GM18498 (cell line): Measurements from ENCODE around the gene FSTL4.

Experiments
- ATAC-seq: cut with Tn5 transposase; IDR thresholded peaks from one replicate; pipeline ENCODE4 v1.9.1; 2021; ENCODE audit warnings: mild to moderate bottlenecking, moderate library complexity; ENCODE audit not compliant: unreplicated experiment

Gene FSTL4

DNA sequence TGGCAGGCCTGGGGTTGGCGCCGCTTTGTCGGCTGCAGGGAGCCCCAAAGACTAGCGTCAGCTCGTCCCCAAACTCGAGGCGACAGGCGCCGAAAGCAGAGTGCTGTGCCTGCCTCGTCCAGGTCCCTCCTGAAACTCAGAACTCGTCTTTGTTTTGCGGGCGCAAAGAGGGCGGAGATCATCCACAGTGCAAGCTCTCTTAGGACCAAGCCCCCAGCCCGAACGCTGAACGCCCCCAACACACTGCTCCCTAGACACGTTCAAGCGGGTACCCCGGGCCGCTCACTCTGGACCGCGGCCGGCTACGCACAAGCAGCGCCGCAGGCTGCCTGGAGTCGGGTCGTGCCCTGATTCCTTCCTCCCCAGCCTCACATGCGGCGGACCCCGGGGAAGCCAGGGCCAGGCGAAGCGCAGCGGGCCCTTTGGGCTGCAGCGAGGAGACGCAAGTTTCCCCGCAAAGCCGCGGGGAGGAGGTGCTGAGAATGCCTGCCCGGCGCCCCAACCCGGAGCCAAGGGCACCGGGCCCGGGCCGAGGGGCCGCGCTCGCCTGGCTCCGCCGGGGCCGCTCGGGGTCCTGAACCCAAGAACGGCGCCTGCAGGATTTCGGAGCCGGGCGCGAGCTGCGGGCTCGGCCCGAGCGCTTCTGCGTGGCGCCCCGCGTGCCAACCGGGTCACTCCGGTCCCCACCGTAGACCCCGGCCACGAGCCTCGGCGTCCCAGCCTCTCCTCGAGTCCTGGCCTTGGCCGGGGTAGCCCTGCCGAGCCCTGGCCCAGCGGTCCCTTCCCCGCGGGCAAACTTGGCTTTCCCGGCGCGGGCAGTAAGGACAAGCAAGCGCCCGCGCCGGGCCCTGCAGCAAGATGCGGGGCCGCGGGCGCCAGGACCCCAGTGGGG lies 738 bp downstream of the FSTL4 start:
- no peak for ATAC-seq

DNA sequence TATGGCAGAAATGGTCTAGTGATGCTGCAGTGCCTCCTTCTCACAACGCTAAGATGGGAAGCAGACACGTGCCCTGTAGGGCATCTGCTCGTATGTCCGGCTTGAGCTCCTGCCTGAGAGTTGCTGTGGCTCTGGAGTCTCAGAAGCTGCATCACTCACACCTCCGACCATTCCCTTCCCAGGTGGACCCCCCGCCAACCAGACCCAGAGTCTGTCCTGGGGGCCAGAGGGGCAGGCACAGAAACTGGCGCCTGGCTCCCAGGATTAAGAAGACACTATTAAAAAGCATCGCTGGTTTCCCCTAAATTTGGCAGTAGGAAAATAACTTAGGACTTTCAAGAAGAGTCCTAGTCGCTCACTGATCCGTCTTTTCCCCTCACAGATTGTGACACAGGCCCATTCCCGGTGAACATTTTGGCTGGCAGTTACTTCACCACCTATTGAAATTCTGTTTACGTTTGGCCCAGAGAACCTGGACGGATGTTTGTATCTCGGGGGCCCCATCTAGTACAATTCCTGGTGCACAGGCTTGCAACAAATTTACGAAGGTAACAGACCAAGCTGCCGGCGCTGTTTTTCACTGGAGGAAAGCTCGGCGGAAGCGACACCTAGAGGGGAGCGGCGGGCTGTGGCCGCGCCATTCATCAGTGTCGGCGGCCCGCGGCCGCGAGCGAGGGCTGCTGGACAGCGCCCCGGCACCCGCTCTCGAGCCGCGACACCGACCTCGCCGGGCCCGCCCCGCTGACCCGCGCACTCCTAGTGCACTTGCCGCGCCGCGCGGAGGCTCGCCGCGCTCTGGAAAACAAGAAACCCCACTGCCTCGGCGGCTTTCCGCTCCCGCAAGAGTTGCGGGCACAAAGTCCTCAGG lies 1.6 kb downstream of the FSTL4 start:
- ATAC-seq: no peak

DNA sequence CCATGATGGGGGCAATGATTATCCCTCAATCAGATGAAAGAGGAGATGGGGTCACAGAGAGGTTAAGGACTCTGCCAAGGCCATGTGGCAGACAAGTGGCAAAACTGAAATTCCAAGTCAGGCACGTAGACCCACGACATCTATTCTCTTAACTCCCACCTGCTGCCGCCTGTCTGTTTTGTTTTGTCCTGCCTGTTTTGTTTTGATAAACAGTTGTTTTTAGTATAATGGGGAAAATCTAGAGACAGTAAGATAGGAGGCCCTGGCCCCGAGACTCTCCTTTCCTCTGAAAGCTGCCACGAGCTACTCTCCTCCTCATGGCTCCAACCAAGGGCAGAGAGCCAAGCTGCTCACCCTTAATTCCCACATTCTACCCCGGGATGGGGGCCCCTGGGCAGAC lies 4.9 kb downstream of the FSTL4 start:
- ATAC-seq: no peak

DNA sequence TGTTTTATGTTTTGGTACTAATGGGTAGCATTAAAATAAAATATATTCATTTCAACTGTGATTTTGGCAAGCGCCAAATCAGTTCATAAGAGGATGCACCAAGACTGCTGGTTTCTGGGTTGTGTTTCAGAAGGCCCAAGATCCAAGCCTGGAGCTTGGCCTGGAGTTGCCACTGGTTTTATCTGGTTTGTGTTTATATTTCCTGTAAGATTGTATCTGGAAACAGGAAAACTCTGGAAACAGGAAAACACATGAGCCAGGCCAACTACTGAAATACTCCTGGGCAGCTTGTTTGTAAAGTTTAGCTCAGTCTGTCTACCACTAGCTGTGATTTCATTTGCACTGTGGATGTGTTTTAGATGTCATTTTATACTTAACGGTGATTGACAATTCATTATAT lies 5.5 kb downstream of the FSTL4 start:
- no peak for ATAC-seq

DNA sequence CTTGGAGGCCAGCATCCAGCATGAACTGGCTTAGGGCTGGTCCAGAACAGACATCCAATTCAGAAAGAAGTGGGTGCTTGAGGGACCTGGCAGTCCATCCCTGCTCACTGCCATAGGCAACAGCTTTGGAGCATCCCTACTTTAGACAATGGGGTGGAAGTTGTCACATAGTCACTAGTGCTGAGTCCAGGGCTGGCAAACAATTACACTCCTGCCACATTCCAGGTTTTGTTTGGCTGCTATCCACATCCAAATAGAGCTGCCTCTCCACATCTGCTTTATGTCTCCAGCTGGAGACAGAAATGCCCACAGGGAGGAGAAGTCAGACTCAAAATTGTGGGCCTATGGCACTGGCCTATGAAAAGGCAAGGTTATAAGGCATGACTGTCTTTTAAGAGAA lies 7.0 kb downstream of the FSTL4 start:
- ATAC-seq: no peak

DNA sequence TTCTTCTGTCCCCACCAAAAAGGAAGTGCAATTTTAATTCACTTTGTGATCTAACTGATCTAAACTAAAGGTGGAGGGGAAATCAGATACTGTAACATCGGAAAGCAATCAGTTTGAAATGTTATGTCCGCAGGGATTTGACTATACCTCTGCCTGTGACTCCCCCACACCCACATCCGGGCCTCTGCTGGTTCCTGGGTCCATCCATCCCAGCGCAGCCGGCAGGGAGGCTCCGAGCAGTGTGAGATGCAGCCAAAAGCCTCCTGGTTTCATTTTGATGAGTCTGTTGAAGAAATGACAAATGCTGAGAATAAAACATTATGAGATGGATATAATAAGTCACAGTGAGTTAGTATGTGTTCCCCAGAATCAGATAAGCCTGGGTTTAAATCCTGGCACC lies 8.6 kb downstream of the FSTL4 start:
- no peak for ATAC-seq

DNA sequence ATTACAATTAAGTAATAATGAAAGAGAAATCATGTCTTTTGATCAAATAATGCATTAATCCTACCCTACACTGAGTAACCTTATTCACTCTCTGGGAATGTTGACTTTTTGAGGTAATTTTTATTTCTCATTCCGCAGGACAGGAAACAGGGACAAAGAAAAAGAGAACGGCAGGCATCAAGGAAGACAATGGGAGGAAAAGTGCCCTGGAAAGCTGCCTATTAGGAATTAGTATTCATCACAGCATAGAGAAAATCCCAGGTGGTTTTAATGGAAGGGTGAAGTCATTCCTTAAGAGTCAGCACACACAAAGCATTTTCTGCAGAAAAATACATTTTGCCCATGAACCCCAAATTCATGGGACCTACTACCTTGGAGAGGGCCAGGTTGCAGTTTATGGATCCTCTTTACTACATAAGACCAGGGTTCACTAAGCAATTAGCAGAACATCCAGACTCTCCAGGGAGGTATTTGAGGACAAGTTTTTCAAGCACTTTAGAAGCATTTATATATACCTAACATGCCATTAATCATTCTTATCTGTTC lies 9.4 kb downstream of the FSTL4 start:
- no peak for ATAC-seq

DNA sequence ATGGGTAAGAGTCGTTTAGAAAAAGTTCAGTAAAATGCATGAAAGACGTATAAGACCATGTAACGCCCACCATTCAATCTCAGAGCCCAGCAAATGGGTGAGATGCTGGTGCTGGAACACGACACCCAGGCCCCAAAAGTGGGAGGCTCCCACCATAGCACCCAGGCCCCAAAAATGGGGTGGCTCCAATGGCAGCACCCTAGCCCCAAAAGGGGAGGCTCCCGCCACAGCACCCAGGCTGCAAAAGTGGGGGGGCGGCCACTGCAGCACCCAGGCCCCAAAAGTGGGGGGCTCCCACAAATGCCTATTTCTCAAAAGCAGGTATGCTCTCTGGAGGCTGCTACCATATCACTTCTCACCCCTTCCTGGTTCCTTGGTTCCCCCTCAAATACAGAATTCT lies 12.7 kb downstream of the FSTL4 start:
- ATAC-seq: no peak

DNA sequence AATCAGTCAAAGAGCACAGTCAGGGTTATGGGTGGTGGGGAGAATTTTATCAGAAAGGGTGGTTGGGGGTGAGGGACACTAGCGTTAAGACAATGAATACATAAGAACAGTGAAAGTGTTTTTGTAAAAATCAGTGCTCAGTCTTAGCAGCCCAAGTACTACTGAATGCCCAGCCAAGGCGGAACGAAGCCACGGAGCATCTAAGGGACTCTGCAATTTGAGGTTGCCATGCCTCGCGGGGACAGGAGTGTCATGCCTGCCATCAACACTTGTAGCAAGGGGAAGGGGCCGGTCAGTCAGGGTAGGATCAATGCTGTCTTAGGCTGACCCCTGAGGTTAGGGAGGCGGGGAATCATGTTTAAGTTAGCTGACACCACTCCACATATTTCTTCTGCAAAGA lies 13.3 kb downstream of the FSTL4 start:
- ATAC-seq: no peak

DNA sequence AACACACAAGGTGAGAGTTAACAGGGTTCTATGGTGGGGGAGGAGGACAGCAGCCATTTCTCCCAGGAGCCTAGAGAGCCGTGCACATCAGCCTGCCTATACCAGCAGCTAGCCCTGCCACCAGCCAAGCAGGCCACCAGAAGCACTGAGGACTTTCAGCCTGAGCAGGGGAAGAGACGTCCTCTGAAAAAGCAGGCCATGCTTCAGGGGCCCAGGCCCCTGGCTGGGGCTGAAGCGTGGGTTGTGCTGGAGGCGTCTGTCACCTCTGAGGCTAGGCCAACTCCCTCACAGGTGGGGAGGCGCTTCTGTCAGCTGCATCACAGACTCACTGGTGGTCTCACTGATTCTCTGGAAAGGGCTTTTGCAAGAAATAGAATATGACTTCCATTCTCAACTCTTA lies 16.3 kb downstream of the FSTL4 start:
- ATAC-seq: no peak

DNA sequence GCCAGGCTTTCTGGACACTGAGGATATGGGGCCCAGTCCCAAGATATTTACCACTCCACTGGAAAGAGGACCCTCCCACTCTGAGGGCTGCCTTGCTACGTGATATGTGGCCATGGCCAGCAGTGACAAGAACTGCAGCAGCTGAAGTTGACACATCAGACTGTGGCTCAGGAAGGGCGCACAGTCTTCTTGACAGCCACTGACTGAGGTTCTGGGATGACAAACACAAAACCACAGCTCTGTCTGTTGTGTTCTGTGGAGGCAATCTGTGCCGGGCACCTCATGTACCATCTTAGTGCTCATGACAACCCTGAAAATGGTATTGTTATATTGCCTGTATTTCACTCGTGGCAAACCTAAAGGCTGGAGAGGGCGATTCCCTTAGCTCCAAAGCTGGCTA lies 16.9 kb downstream of the FSTL4 start:
- no peak for ATAC-seq

DNA sequence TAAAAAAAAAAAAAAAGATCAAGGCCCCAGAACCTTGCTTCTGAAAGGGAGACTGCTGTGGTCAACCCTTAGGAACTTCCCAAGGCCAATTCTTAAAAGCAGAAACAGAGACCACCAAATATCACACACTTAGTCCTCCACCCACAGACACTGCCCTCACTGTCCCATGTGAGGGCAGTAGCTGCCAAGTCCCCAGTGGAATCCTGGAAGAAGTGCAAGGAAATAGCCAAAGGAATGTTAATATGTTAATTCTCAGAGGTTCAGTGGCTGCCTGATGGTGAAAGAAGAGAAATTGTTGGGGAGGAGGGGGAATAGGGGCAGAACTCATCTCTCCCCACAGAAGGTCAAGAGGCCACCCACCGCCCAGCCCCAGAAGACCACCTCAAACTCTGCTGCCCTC lies 23.1 kb downstream of the FSTL4 start:
- ATAC-seq: no peak

DNA sequence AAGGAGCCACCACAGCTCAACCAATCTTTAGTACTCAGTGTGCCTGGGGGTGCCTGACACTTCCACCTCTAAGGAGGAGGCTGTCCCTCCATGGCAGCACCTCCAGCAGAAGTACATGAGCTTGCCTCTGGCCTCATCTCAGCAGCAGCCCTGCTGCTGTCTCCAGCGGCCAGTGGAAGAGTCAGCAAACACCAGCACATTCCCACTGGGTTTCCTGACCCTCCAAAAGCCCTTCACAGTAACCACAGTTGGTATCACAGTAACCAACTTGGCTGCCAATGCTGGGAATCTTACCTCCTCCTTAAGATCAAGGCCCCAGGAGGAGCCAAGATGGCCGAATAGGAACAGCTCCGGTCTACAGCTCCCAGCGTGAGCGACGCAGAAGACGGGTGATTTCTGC lies 29.4 kb downstream of the FSTL4 start:
- ATAC-seq: no peak

DNA sequence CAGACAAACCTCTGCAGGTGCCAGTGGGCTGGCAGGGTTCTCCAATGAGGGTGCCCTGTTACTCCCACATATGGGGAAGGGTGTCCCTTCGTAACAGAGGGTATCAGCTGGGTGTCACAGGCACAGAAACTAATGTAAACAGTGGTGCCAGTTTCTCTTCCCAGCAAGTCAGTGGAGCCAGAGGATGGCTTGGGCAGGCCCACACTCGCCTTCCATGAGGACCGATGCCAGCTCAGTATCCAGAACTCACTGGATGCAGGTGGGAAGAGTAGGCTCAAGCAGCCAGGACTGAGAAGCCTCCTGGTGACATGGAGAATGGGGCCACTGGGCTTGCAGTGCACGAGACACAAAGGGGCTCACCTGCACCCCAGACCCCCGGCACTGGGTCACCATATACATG lies 30.4 kb downstream of the FSTL4 start:
- no peak for ATAC-seq

DNA sequence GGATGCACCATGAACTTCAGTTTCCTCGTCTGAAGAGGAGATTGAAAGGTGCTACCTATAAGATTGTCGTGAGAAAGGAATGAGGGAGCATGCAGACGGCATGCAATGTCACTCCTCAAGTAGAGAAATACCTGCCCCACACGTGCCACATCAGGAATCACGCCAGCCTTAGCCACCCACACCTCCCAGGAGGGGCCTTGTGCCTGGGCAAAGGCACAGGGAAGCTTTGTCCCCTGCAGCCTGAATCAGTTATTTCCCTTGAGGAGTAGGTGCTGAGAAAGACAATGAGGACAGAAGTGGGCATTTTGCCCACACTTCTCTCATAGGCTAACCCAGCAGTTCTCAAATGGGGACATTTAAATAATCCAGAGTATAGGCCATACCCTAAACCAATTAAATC lies 31.0 kb downstream of the FSTL4 start:
- no peak for ATAC-seq

DNA sequence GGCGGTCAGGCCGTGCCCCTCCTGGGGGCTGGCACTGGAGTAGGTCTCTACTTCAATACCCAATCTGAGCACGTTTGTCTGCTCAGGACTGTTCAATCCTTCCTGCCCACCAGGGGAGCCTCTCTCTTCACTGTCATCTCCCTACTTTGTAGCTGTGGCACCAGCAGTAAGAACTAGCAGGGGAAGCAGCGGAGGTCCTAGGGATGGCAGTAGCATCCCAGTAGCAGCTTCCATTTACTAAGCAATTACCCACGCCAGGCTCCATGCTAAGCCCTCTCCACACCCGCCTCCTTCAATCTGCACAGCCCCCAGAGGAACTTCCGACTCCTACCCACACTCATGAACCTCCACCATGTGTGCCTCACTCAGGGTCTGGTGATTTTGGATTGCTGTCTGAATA lies 31.7 kb downstream of the FSTL4 start:
- ATAC-seq: no peak

DNA sequence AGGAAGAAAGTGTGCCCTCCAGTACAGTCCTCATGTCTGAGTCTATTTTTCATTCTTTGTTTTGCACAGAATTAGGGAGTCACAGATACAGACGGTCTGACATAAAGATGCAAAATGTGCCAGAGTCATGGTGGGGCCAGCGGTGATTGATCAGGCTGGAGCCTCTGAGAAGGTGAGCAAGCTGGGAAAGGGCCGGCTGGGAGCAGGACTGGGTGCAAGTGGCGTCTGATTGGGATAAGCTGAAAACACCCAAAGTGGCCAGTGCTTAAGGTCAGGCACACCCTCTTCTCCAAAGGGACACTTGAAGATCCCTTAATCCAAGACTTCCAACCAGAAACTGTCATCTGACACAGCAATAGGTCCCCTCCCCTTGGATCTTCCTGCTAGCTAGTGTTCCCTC lies 32.6 kb downstream of the FSTL4 start:
- ATAC-seq: no peak

DNA sequence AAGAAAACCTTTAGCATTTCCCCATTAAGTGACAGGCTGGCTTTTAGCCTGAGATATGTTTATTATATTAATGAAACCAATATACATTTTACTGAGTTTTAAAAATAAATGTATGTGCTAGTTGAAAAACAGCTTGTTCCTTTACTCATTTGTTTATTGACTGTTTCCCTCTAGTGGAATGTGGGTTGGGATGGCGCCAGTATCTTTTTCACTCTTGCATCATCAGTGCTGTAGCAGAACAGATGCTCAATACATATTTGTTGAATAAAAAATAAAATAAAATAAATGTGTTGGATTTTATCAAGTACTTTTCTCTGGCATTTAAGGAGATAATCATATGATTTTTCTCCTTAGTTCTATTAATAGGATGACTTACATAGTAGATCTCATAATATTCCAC lies 43.0 kb downstream of the FSTL4 start:
- ATAC-seq: no peak

DNA sequence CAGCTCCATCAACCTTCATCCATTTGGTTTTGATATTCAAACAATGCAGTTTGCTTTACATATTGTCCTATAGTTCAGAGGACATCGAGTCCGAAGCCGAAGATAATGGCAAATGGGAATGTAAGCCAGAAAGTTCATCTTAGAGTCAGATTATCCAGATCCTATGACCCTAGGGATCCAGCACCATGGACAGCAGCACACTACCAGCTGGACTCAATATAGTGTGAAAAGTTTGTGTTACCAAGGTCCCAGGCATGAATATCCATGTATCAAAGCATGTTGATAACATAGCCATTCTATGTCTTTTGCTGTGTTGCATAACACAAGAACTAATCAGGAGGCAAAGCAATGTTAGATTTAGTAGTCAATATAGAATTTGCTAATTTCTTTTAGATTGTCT lies 46.3 kb downstream of the FSTL4 start:
- no peak for ATAC-seq

DNA sequence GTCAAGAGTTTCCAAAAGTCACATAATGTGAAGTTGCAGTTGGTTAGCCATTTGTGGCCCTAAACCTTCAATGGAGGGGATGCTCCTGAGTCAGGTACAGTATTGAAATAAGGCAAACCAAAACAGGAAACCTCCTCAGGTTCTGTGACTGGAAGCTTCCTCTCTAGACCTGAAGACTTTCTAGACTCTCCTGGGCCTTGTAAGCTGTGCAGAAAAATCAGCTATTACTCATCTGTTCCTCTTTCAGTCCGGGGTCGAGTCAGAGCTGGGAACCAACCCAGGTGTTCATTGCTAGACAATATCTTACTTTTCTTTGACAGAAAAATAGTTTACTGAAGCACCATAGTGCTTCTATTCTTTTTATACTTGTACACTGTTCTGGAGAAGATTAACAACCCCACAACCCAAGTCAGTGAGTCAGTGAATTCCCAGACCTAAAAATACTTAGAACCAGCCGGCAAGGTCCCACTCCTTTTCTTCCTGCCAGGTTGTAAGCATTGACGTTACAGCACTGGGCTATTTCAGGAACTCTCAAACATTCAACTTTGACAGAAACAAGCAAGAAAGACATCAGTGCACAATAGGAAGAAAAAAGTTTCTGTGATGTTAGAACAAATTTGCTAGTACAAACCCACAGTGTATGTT lies 47.3 kb downstream of the FSTL4 start:
- no peak for ATAC-seq

DNA sequence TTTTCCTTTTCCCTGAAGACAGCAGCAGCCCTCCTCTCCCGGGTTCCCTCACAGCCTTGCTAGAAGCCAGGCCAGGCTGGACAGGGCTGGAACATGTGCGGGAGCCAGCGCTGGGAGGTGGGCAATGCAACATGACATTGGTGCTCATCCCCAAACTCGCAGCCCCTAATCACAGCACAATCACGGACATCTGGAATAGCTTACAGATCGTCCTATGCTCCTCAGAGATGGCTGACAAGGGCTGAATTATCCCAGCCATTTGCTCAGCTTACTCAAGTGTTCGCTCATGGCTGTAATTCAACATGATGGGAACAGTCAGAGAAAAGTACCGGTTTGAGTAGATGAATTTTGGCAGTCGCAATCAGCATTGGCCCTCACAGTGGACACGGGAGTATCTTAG lies 49.8 kb downstream of the FSTL4 start:
- no peak for ATAC-seq
